GM23248 (cell line): Measurements from ENCODE around the gene MTA3.

ENCODE experiments used
- EZH2 ChIP-seq: fragments of 200-600 bp; sonication (generic); IDR thresholded peaks from 2 replicates; pipeline ENCODE4 v1.6.1; 2018; ENCODE audit warnings: antibody characterized with exemption, mild to moderate bottlenecking; ENCODE audit not compliant: insufficient read depth, poor library complexity, severe bottlenecking
- EZH2phosphoT487 ChIP-seq: fragments of 200-600 bp; sonication (generic); IDR thresholded peaks from 2 replicates; pipeline ENCODE4 v1.6.1; 2018; ENCODE audit warnings: antibody characterized with exemption, moderate library complexity, mild to moderate bottlenecking, low read depth; ENCODE audit not compliant: insufficient read depth

- TF ChIP-seq EZH2 (no peak), EZH2phosphoT487 (no peak)
These were observed 197.3 kb downstream of the MTA3 start for GRCh38 chr2:42765686-42766085.
